Prostate gland (tissue), 2 donors: ENCODE data around the gene NDC80.

Experiments
- POLR2A ChIP-seq: fragments of 450-650 bp; IDR thresholded peaks from one replicate; pipeline ENCODE4 v1.6.1; 2016; ENCODE audit warnings: antibody characterized with exemption, mild to moderate bottlenecking
- POLR2AphosphoS5 ChIP-seq: sonication (generic); formaldehyde crosslinking; IDR thresholded peaks from one replicate; pipeline ENCODE4 v1.6.1; 2017; ENCODE audit warnings: antibody characterized with exemption
- TF ChIP-seq, protein P1 (sequence below), 4 experiments: fragments of 200-600 bp in 2 of 4; fragments of 450-650 bp in 2 of 4; sonication (generic) in 2 of 4; IDR thresholded peaks; 1 replicate in 3 of 4; 2 replicates in 1 of 4; pipeline ENCODE4 v1.5.1; 2016 to 2019; ENCODE audit warnings: antibody characterized with exemption in 4 of 4, mild to moderate bottlenecking in 2 of 4, moderate library complexity in 2 of 4

DNA sequence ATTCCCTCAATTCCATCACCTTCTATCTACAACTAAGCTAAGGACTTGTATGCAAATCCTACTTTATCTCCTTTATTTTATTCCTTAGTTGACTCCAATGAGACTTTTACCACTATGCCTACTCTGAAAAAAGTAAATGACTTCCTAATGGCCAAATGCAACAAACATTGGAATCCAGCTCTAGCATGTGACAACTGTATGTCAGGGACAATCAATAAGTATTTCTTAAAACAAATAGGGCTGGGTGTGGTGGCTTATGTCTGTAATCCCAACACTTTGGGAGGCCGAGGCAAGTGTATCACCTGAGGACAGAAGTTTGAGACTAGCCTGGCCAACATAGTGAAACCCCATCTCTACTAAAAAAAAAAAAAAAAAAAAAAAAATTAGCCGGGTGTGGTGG is 21.9 kb upstream of the NDC80 start:
- TF ChIP-seq, protein P1, sequence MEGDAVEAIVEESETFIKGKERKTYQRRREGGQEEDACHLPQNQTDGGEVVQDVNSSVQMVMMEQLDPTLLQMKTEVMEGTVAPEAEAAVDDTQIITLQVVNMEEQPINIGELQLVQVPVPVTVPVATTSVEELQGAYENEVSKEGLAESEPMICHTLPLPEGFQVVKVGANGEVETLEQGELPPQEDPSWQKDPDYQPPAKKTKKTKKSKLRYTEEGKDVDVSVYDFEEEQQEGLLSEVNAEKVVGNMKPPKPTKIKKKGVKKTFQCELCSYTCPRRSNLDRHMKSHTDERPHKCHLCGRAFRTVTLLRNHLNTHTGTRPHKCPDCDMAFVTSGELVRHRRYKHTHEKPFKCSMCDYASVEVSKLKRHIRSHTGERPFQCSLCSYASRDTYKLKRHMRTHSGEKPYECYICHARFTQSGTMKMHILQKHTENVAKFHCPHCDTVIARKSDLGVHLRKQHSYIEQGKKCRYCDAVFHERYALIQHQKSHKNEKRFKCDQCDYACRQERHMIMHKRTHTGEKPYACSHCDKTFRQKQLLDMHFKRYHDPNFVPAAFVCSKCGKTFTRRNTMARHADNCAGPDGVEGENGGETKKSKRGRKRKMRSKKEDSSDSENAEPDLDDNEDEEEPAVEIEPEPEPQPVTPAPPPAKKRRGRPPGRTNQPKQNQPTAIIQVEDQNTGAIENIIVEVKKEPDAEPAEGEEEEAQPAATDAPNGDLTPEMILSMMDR (IDR thresholded peaks at IDR 0.05), result no peak
- TF ChIP-seq POLR2A, result no peak
- no peak for TF ChIP-seq POLR2AphosphoS5
